T-cell (primary cell): ENCODE measurements around the gene ADAMTS9. TPM values are rescaled to one million over a fixed set of nuclear protein-coding genes. Genes with fewer than 3 reads are reported as not detected.

Experiments used
- ATAC-seq, 4 experiments: fragments of 200-7000 bp in 3 of 4; fragments of 150-1000 bp in 1 of 4; cut with Tn5 transposase; replicated peaks in 1 of 4; 1 replicate in 3 of 4; 2 replicates in 1 of 4; pipeline ENCODE4 v1.10.0; 2021; ENCODE audit warnings: moderate library complexity in 3 of 4, mild to moderate bottlenecking in 2 of 4, moderate number of reproducible peaks in 1 of 4
- CTCF ChIA-PET, 2 donors: fragments of 300-600 bp; sonication (Branson Sonifier 250); formaldehyde crosslinking; loops; one replicate each; lab custom pipeline; 2022; ENCODE audit warnings: antibody characterized with exemption in 2 of 2; lab: Charles Lee
- POLR2A ChIA-PET, 2 donors: fragments of 300-600 bp; sonication (Branson Sonifier 250); formaldehyde crosslinking; loops; one replicate each; lab custom pipeline; 2022; ENCODE audit warnings: antibody characterized with exemption in 2 of 2; lab: Charles Lee
- DNase-seq, 35 experiments: peaks; one replicate each; pipeline versions ENCODE4 v3.0.0 to v3.0.0-alpha.2; 2013 to 2023
- H3K27ac ChIP-seq: one replicate; pipeline ENCODE4 v1.5.1; 2013; ENCODE audit warnings: low read length
- H3K27me3 ChIP-seq, 2 experiments: replicated peaks in 1 of 2; 1 replicate in 1 of 2; 2 replicates in 1 of 2; pipeline versions ENCODE4 v1.6.1 to v1.7.0; 2013; ENCODE audit warnings: low read length in 1 of 2, mixed read lengths in 1 of 2; ENCODE audit not compliant: control insufficient read depth in 2 of 2, insufficient read depth in 2 of 2; ENCODE audit errors: extremely low read depth in 1 of 2
- H3K36me3 ChIP-seq, 2 donors: 1 replicate in 1 of 2; 2 replicates in 1 of 2; pipeline versions ENCODE4 v1.6.1 to v1.7.0; 2013; ENCODE audit warnings: low read length in 1 of 2; ENCODE audit not compliant: control insufficient read depth in 2 of 2, insufficient read depth in 1 of 2; ENCODE audit errors: extremely low read depth in 1 of 2
- H3K4me1 ChIP-seq, 2 experiments: 1 replicate in 1 of 2; 2 replicates in 1 of 2; pipeline versions ENCODE4 v1.6.1 to v1.7.0; 2013; ENCODE audit warnings: low read length in 2 of 2, mixed read lengths in 1 of 2; ENCODE audit not compliant: insufficient read depth in 2 of 2, control insufficient read depth in 1 of 2; ENCODE audit errors: extremely low read depth in 1 of 2
- H3K4me3 ChIP-seq, 2 donors: 1 replicate in 1 of 2; 2 replicates in 1 of 2; pipeline versions ENCODE4 v1.5.1 to v1.7.0; 2013; ENCODE audit warnings: mild to moderate bottlenecking in 2 of 2, low read length in 1 of 2, moderate library complexity in 1 of 2; ENCODE audit not compliant: control insufficient read depth in 1 of 2; ENCODE audit errors: extremely low read depth in 1 of 2
- H3K9me3 ChIP-seq: 2 replicates; pipeline ENCODE4 v1.7.0; 2013
- H3K27ac Mint-ChIP-seq, 2 donors: one replicate each; pipeline ENCODE4 v1.8.0; 2020 to 2021; ENCODE audit warnings: mild to moderate bottlenecking in 2 of 2, mixed read lengths in 2 of 2
- H3K27me3 Mint-ChIP-seq, 2 donors: one replicate each; pipeline ENCODE4 v1.8.0; 2021 to 2022; ENCODE audit warnings: mixed read lengths in 2 of 2
- H3K36me3 Mint-ChIP-seq: one replicate; pipeline ENCODE4 v1.8.0; 2021; ENCODE audit warnings: mixed read lengths
- H3K4me1 Mint-ChIP-seq, 3 donors: one replicate each; pipeline ENCODE4 v1.8.0; 2020 to 2022; ENCODE audit warnings: mixed read lengths in 3 of 3, mild to moderate bottlenecking in 1 of 3
- H3K4me3 Mint-ChIP-seq, 3 donors: one replicate each; pipeline ENCODE4 v1.8.0; 2020 to 2022; ENCODE audit warnings: mild to moderate bottlenecking in 3 of 3, mixed read lengths in 3 of 3, moderate library complexity in 3 of 3
- H3K9me3 Mint-ChIP-seq, 3 donors: one replicate each; pipeline ENCODE4 v1.8.0; 2020 to 2022; ENCODE audit warnings: mixed read lengths in 3 of 3
- WGBS: methylation state at CpG from one replicate; pipeline ENCODE4 v1.1.5; 2013; ENCODE audit warnings: missing lambda C conversion rate; ENCODE audit not compliant: insufficient coverage; 5-methylcytosine and 5-hydroxymethylcytosine counted together
- total RNA-seq, 35 experiments: library from RNA in 6 of 35; stranded (reverse) in 6 of 35; fragments of 120-200 nt in 1 of 35; gene quantifications; one replicate each; pipeline versions ENCODE4 v1.2.1 to v1.2.4 and lab custom pipeline; 2013 to 2026

The ADAMTS9 gene
- total RNA-seq, 5 donors from 2014 or later (not counting 1 experiment from before 2014, with no cell fraction given) = 0.09 to 0.10 TPM; not detected in 3

DNA sequence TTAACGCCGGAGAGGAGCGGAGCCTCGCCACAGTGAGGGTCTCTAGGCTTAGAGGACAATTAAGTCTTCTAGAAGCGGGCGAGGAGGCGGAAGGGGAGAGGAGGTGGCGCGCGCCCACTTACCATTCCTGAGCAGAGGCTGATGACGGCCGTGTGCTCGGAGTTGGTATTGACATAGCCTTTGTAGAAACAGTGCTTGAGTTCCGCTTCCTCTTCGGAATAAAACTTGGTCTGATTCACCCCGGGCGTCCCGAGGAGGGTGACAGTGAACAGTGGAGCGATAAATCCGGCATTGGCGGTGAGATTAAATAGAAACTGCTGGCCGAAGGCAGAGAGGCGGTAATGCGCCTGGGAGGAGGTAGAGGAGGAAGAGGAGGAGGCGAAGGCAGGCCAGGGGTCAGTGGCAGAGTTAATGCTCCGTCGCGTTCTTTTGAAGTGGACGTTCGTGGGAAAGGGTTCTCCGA lies 1.3 kb downstream of the ADAMTS9 start:
- H3K9me3 Mint-ChIP-seq = peaks cover 0 to 8% (median 0%) of the 10 kb centered on the region in 3 donors
- H3K27me3 Mint-ChIP-seq = peaks cover 39 to 52% of the 10 kb centered on the region in 2 donors
- H3K27ac Mint-ChIP-seq = peak overlapping the region in 1 of 2 donors; percentile 7
- no peak for ATAC-seq
- Histone ChIP-seq H3K36me3 (no peaks in the 10 kb centered on the region), H3K27me3 (peaks cover 6 to 34% of the 10 kb centered on the region in 2 experiments), H3K9me3 (no peaks in the 10 kb centered on the region), H3K4me1 (no peaks in the 10 kb centered on the region), H3K4me3 (no peak overlapping the region), H3K27ac (no peak overlapping the region)
- CTCF ChIA-PET = no interaction called here
- no peak overlapping the region for H3K4me3 Mint-ChIP-seq
- H3K36me3 Mint-ChIP-seq = no peaks in the 10 kb centered on the region
- peaks cover 10 to 15% (median 14%) of the 10 kb centered on the region in 3 donors for H3K4me1 Mint-ChIP-seq
- WGBS = 1% methylated on average over 20 of the region's 31 CpGs
- POLR2A ChIA-PET = no interaction called here
- DNase-seq = no peak

DNA sequence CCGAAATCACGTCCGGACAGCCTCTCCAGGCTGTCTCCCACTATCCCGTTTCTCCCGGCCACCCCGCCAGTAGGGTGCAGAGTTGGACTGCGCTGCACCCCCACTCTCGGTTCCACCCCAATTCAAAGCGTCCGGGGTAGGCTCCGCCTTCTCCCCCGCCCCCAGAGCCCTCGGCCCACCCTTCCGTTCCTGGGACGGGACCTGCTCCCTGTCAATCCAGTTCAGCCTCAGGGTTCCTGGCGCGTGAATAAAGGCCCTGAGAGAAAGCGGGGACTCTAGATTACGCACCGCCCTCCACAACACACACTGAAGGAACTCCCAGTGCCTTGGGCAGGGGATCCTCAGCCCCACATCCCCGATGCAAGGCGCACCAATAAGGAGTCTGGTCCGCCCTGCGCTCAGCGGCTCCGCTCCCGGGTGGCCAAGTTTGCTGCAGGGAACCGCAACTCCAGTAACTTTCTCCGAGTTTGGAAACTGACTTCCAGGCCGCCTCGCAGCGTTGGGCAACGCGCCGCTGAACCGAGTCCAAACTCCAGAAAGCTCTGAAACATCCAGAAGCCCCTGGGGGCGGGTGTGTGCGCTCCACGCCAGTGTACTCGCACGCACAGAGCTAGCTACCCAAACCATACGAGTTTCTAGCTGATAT lies 1.9 kb downstream of the ADAMTS9 start:
- peaks cover 0 to 8% (median 0%) of the 10 kb centered on the region in 3 donors for H3K9me3 Mint-ChIP-seq
- Histone ChIP-seq H3K36me3 (no peaks in the 10 kb centered on the region), H3K4me3 (no peak overlapping the region), H3K9me3 (no peaks in the 10 kb centered on the region), H3K27me3 (peaks cover 6 to 34% of the 10 kb centered on the region in 2 experiments), H3K4me1 (no peaks in the 10 kb centered on the region), H3K27ac (no peak overlapping the region)
- no peaks in the 10 kb centered on the region for H3K36me3 Mint-ChIP-seq
- POLR2A ChIA-PET = no interaction called here
- no peak overlapping the region for H3K4me3 Mint-ChIP-seq
- WGBS = 6% methylated on average over 41 of the region's 42 CpGs
- peaks cover 10 to 15% (median 14%) of the 10 kb centered on the region in 3 donors for H3K4me1 Mint-ChIP-seq
- peaks cover 35 to 52% of the 10 kb centered on the region in 2 donors for H3K27me3 Mint-ChIP-seq
- DNase-seq (no peak), ATAC-seq (no peak)
- CTCF ChIA-PET = no interaction called here
- H3K27ac Mint-ChIP-seq = no peak overlapping the region

DNA sequence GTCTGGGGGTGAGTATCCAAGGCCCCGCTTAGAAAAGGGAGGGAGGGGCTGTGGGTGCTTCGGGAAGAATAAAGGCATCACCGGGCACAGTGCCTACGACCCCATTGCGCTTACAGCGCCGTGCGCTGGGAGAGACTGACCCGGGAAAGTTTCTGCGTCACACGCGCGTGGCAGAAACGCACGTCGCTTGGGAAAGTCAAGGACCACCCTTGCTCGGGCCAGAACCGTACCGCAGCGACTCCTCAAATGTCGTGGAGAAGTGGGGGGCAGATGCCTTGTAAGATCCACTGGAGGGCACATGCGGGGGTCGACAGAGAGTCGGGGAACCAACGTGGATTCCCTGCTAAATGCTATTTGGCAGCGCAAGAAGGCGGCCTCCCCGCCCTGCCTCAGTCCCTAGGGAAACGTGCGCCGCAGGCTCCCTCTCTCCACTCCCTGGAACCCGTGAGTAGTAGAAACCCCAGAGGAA lies 2.4 kb downstream of the ADAMTS9 start:
- Mint-ChIP-seq H3K36me3 (no peaks in the 10 kb centered on the region), H3K4me1 (peaks cover 10 to 15% (median 14%) of the 10 kb centered on the region in 3 donors), H3K9me3 (peaks cover 0 to 8% (median 0%) of the 10 kb centered on the region in 3 donors), H3K27me3 (peaks cover 35 to 52% of the 10 kb centered on the region in 2 donors), H3K4me3 (no peak overlapping the region), H3K27ac (no peak overlapping the region)
- Histone ChIP-seq H3K27ac (no peak overlapping the region), H3K36me3 (no peaks in the 10 kb centered on the region), H3K9me3 (no peaks in the 10 kb centered on the region), H3K27me3 (peaks cover 6 to 34% of the 10 kb centered on the region in 2 experiments), H3K4me1 (no peaks in the 10 kb centered on the region), H3K4me3 (no peak overlapping the region)
- POLR2A ChIA-PET = no interaction called here
- ATAC-seq (no peak), DNase-seq (no peak)
- CTCF ChIA-PET = no interaction called here
- 7% methylated on average over 32 of the region's 32 CpGs for WGBS

GRCh38 chr3:64684715-64685261 lies 3.0 kb downstream of the ADAMTS9 start:
- no peak overlapping the region for H3K4me3 ChIP-seq
- no peaks in the 10 kb centered on the region for H3K36me3 ChIP-seq
- Mint-ChIP-seq H3K4me3 (no peak overlapping the region), H3K36me3 (no peaks in the 10 kb centered on the region), H3K4me1 (peaks cover 10 to 15% (median 14%) of the 10 kb centered on the region in 3 donors), H3K9me3 (peaks cover 0 to 8% (median 0%) of the 10 kb centered on the region in 3 donors), H3K27me3 (peaks cover 35 to 47% of the 10 kb centered on the region in 2 donors), H3K27ac (no peak overlapping the region)
- 8% methylated on average over 2 of the region's 22 CpGs for WGBS
- POLR2A ChIA-PET = no interaction called here
- ATAC-seq = no peak
- no peak overlapping the region for H3K27ac ChIP-seq
- no peak for DNase-seq
- CTCF ChIA-PET = no interaction called here
- H3K9me3 ChIP-seq = no peaks in the 10 kb centered on the region
- H3K27me3 ChIP-seq = peaks cover 6 to 34% of the 10 kb centered on the region in 2 experiments
- no peaks in the 10 kb centered on the region for H3K4me1 ChIP-seq

GRCh38 chr3:64681827-64682226 lies 6.0 kb downstream of the ADAMTS9 start:
- 83% methylated on average over 1 of the region's 3 CpGs for WGBS
- CTCF ChIA-PET = no interaction called here
- no peak overlapping the region for H3K4me3 Mint-ChIP-seq

GRCh38 chr3:64681015-64681414 lies 6.8 kb downstream of the ADAMTS9 start:
- H3K36me3 Mint-ChIP-seq = no peaks in the 10 kb centered on the region
- no peaks in the 10 kb centered on the region for H3K9me3 ChIP-seq
- DNase-seq = no peak
- peaks cover 0 to under 1% (median 0%) of the 10 kb centered on the region in 3 donors for H3K4me1 Mint-ChIP-seq
- H3K27me3 Mint-ChIP-seq = peaks cover 15 to 24% of the 10 kb centered on the region in 2 donors
- H3K9me3 Mint-ChIP-seq = peaks cover 0 to 11% (median 0%) of the 10 kb centered on the region in 3 donors
- no peak overlapping the region for H3K27ac ChIP-seq
- ChIA-PET POLR2A (no interaction called here), CTCF (no interaction called here)
- H3K4me3 Mint-ChIP-seq = no peak overlapping the region
- H3K27ac Mint-ChIP-seq = no peak overlapping the region
- H3K4me1 ChIP-seq = no peaks in the 10 kb centered on the region
- no peak for ATAC-seq
- H3K4me3 ChIP-seq = no peak overlapping the region
- no CpG with 5 or more reads among the region's 5 CpGs for WGBS
- H3K27me3 ChIP-seq = peaks cover 2 to 15% of the 10 kb centered on the region in 2 experiments
- no peaks in the 10 kb centered on the region for H3K36me3 ChIP-seq

More at GRCh38 chr3:64681827-64682226, 6.0 kb downstream of the ADAMTS9 start:
- Histone ChIP-seq H3K36me3 (no peaks in the 10 kb centered on the region), H3K4me1 (no peaks in the 10 kb centered on the region), H3K27ac (no peak overlapping the region), H3K9me3 (no peaks in the 10 kb centered on the region), H3K27me3 (peaks cover 2 to 22% of the 10 kb centered on the region in 2 experiments), H3K4me3 (no peak overlapping the region)
- DNase-seq (no peak), ATAC-seq (no peak)
- peaks cover 0 to 11% (median 0%) of the 10 kb centered on the region in 3 donors for H3K9me3 Mint-ChIP-seq
- H3K27ac Mint-ChIP-seq = no peak overlapping the region
- no peaks in the 10 kb centered on the region for H3K36me3 Mint-ChIP-seq
- H3K4me1 Mint-ChIP-seq = peaks cover 6 to 9% (median 6%) of the 10 kb centered on the region in 3 donors
- POLR2A ChIA-PET = no interaction called here
- H3K27me3 Mint-ChIP-seq = peaks cover 23 to 32% of the 10 kb centered on the region in 2 donors
